GM12873 (cell line): ENCODE results near the gene CYP11A1.

ENCODE experiments used
- TF ChIP-seq, protein P1 (sequence below): IDR thresholded peaks from 2 replicates; pipeline ENCODE4 v1.5.1; 2012; ENCODE audit warnings: low read depth, mild to moderate bottlenecking, moderate library complexity, low read length, control low read depth; ENCODE audit not compliant: insufficient read depth; ENCODE audit errors: missing control alignments

Gene CYP11A1

DNA sequence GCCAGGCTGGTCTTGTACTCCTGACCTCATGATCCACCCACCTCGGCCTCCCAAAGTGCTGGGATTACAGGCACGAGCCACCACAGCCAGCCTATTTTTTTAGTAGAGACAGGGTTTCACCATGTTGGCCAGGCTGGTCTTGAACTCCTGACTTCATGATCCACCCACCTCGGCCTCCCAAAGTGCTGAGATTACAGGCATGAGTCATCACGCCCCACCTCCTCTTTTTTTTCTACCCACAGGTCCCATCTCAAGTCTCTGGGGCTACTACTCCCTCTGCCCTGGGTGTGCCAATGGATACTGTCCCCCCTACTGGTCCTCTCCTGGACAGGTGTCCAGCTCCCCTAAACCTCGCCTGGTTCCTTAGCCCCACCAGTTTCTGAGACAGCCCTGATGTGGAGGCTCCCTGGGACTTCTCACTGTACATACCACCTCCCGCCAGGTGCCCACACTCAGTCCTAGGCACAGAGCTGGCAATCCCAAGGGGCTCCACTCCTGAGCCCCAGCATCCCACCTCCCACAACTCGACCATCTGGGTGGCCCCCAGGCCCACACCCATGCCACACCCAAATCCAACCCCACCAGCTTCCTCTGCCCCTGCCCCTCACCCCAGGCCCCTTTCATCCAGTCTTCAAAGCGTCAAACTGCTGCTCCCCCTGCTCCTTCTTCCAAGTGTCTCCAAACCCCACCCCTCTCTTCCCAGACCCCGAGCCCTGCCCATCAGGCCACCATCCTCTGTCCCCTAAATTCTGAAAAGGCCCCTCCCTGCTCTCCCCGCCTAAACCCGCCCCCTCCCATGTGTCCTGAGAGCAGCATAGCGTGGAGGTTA, 13.1 kb upstream of the CYP11A1 start:
- TF ChIP-seq, protein P1, sequence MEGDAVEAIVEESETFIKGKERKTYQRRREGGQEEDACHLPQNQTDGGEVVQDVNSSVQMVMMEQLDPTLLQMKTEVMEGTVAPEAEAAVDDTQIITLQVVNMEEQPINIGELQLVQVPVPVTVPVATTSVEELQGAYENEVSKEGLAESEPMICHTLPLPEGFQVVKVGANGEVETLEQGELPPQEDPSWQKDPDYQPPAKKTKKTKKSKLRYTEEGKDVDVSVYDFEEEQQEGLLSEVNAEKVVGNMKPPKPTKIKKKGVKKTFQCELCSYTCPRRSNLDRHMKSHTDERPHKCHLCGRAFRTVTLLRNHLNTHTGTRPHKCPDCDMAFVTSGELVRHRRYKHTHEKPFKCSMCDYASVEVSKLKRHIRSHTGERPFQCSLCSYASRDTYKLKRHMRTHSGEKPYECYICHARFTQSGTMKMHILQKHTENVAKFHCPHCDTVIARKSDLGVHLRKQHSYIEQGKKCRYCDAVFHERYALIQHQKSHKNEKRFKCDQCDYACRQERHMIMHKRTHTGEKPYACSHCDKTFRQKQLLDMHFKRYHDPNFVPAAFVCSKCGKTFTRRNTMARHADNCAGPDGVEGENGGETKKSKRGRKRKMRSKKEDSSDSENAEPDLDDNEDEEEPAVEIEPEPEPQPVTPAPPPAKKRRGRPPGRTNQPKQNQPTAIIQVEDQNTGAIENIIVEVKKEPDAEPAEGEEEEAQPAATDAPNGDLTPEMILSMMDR: no peak

DNA sequence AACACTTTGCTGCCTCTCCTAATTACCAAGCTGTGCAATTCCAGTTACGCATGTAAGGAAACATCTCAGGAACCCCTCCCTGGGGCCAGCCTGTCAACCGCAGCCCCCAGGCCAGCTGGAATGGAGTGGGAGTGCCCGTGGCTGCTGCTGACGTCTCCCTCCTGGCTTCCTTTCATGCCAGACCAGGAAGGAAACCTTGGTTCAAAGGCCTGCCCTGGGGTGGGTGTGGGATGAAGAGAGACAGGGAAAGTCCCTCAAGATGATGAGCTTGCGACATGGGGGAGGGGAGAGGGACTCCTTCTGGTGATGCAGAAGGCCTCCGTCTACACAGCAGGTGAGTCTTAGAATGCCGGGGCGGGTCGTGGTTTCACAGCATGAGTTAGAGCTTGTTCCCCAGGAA, 11.4 kb upstream of the CYP11A1 start:
- TF ChIP-seq, protein P1: no peak

DNA sequence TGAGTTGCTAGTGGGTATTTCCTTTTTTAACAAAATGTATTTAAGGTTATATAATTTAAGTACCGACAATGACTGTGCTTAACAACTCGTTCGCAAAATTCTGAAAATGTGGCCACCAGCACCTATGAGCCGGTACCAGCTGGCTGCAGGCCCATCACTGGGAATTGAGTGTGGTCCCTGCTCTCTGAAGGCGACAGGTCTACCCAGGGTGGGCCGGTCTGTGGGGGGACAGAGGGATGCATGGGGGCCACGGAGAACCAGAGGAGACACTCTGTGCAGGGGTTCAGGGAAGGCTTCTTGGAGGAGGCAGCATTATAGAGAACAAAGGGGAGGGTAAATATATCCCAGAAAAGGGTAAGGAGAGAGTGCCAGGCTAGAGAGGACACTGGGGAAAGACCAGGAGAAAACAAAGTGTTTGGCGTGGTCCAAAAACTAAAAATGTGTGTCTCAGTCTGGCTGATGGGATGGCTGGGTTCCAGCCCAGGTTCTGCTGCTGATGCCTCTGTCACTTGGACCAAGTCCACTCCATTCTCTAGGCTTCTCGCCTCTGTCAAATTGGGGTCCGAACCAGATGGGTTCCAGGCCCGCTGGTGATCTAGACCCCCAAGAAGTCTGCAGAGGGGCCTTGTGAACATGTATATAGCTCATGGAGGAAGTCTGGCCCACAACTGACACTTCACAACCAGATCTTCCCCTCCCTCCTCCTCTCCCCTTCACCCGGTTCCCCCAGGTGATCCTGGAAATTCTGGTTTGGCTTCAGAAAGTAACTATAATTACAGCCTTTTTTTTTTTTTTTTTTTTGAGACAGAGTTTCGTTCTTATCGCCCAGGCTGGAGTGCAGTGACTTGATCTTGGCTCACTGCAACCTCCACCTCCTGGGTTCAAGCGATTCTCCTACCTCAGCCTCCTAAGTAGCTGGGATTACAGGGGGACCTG, 10.7 kb upstream of the CYP11A1 start:
- TF ChIP-seq, protein P1: no peak

DNA sequence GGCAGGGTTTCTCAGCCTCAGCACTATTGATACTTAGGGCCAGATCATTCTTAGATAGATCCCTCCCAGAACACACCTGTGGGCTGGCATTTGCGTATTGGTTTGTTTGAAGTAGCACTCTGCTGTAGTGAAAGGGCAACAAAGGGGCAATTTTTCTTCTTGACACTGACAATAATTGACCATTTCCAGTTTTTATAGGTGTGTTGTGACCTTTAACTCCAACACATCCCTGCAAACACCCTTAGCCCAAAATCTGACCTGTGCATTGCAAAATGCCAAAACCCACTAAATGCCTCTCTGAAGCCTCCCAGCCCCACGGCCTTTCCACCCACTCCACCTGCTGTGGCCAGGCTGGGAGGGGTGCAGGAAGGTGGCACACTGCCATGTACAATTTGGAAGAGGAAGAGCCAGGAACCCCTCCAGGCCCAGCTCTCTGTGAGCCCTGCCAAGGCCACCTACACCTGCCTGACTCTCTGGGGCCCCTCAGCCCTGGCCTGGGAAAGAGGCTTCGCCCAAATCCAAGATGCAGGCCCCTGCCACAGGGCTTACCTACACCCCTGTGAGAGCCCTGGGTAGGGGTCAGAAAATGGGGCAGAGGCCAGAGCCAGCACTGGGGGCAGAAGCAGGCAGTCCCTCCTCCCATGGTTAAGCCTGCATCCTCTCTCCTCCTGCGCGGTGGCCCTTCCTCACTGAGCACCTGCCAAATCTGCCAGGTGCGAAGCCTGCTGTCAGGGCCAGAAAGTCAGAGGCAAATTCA, 9.6 kb upstream of the CYP11A1 start:
- TF ChIP-seq, protein P1: no peak

DNA sequence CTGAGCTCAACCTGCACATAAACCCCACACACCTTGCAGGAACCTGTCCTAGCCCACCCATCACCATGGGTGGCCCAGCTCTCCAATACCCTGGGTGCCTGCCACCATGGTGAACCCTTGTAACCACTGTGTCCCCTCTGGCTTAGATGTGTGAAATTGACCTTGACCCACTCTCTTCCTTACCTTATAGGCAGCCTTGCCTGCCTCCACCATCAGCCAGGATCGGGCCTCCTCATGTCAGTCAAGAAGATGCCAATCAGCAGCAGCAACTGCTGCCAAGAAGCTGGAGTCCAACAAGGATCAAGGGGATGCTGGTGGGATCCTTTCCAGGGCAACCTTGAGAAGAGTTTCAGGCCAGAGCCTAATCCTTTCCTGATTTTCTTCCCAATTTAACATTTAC, 8.8 kb upstream of the CYP11A1 start:
- TF ChIP-seq, protein P1: no peak

DNA sequence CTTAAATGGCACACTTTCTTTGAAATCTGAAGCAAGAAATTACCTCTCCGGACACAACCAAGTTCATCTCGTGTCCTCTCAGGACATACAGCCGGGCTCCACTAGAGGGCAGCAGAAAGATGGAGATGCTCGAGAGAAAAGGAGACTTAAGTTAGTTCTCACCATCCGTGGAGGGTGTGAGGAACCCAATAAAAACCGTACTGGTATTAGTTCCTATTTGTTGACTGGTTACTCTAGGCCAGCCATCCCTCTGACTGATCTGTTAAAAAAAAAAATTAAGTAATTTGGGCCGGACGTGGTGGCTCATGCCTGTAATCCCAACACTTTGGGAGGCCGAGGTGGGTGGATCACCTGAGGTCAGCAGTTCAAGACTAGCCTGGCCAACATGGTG, 7.9 kb upstream of the CYP11A1 start:
- TF ChIP-seq, protein P1: peak; percentile 85
